ENCODE measurements around the gene SLCO3A1.
"Not testable (repeated sequence)": the region's sequence is repeated elsewhere in the genome, so short reads cannot be mapped to it uniquely, and the experiment has no call there.

SLCO3A1 gene

GRCh38 chr15:92162657-92163056, 309.1 kb downstream of the SLCO3A1 start:
- no peak for DNase-seq (ENCODE audit: low spot score)

DNA sequence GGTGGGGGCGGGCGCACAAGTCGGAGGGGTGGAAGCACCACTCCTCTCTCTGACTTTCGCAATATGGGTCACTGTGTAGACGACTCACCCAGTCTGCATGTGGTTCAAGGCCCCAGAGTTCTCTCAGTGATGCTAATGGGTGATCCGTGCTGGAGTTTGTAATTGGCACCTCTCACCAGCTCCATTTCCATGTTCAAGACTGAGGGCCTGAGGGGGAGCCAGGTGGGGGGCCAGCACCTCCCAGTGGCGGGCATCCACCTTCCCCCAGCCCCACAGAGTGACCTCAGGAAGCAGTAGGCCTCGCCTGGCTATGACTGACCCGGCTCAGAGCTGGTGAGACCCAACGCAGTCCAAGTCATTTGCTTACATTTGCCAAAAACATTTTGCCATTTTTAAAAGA, 310.1 kb downstream of the SLCO3A1 start:
- no peak for DNase-seq (ENCODE audit: low spot score)

GRCh38 chr15:92164327-92165000, 311.0 kb downstream of the SLCO3A1 start:
- peak; percentile 62 for DNase-seq (ENCODE audit: low spot score)

- DNase-seq (ENCODE audit: low spot score), result no peak
Measured at GRCh38 chr15:92165001-92165346, 311.5 kb downstream of the SLCO3A1 start.

GRCh38 chr15:92166029-92166428, 312.5 kb downstream of the SLCO3A1 start:
- no peak for DNase-seq (ENCODE audit: low spot score)

GRCh38 chr15:92166751-92167405, 313.4 kb downstream of the SLCO3A1 start:
- DNase-seq (ENCODE audit: low spot score), result no peak

GRCh38 chr15:92167451-92167850, 313.9 kb downstream of the SLCO3A1 start:
- no peak for DNase-seq (ENCODE audit: low spot score)

GRCh38 chr15:92168066-92168683, 314.7 kb downstream of the SLCO3A1 start:
- no peak for DNase-seq (ENCODE audit: low spot score)

DNA sequence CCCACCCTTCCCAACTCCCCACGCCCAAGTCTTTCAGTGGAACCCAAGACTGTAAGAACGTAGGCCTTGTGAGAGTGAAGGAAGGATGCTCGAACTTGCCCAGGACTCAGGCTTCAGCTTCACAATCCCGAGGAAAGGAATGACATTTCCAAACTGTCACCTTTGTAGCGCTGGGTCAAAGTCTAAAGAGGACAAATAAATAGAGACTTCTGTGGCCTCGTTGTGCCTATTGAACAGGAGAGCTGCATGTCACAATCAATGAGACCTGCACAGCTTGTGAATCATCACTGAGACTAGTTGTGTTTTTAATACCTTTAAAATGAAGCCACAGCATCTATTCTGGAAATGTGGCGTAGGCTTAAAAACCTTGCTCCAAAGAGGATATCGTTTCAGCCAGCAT, 317.4 kb downstream of the SLCO3A1 start:
- DNase-seq (ENCODE audit: low spot score), result no peak

- DNase-seq (ENCODE audit: low spot score), result no peak
Measured at GRCh38 chr15:92178911-92179310, 325.4 kb downstream of the SLCO3A1 start.

GRCh38 chr15:92184142-92184541, 330.6 kb downstream of the SLCO3A1 start:
- no peak for DNase-seq (ENCODE audit: low spot score)

- DNase-seq (ENCODE audit: low spot score), result no peak
Measured at GRCh38 chr15:92184679-92185230, 331.2 kb downstream of the SLCO3A1 start.

GRCh38 chr15:92187975-92188374, 334.5 kb downstream of the SLCO3A1 start:
- no peak for DNase-seq (ENCODE audit: low spot score)

DNA sequence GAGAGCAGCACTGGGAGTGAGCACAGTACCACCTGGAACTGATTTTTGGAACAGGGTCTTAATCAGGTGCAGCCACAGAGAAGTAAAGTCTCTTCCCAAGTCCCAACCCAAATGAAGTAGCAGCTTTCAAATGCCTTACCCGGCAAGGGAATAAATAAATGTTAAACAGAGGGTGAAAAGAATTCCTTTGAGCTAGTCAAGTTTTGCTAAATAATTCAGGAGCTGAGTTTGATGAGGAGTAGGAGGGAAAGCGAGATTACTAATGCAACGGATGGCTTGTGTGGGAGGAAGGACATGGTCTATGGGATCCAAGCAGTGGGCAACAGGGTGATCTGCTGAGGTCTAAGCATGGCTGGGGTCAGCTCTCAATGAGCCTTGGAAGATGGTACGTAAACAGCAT, 335.7 kb downstream of the SLCO3A1 start:
- no peak for DNase-seq (ENCODE audit: low spot score)

DNA sequence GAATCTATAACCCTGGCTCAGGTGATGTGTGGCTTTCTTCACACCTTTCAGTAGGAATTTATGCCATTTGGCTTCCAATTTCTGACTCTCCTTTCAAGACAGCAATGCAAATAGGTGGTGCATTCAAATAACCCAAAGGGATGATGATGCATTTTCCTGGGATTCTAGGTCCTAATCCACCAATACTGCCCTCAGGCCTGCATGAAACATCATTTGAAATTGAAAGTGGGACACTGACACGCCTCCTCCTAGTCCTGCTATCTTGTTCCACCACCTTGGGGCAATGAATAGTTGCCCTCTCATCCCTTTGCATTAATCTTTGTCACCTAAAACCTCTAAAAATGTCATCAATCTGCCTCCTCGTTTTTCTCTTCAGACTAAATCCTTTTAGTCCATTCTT, 341.7 kb downstream of the SLCO3A1 start:
- DNase-seq (ENCODE audit: low spot score), result no peak

DNA sequence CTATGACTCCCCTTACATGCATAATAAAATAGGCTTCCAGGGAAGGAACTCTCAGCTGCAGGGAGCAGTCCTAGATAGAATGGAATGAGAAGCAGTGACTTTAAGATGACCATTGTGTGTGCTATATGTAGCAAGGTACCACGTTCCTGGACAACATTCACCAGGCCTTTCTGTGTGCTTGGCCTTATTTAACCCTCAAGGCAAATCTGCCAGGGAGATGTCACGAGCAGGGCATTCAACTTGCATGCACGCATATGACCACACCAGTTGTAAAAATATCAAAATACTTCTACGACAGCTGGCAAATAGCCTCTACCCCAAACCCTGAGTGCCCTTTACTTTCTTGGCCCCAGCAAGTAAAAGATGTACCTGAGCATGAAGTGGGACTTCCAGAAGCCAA, 342.8 kb downstream of the SLCO3A1 start:
- no peak for DNase-seq (ENCODE audit: low spot score)

DNA sequence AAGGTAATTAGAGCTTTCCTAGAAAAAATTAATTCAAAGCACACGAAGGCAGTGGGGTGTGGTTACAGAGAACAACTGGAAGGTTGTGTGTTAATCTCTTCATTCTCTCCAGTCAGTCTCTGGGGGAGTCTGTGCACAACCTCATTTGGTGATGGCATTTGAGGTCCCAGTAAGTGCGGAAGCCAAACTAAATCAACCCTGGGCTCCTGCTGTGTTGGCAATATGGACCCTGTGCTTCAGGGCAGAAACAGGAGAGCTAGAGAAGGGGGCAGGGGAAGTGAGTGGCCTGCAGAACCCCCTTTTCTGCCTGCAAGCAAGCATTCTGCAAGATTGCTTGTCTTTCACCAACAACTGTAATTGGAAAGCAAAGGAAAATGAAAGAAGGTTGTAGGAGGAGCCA, 344.2 kb downstream of the SLCO3A1 start:
- no peak for DNase-seq (ENCODE audit: low spot score)

DNA sequence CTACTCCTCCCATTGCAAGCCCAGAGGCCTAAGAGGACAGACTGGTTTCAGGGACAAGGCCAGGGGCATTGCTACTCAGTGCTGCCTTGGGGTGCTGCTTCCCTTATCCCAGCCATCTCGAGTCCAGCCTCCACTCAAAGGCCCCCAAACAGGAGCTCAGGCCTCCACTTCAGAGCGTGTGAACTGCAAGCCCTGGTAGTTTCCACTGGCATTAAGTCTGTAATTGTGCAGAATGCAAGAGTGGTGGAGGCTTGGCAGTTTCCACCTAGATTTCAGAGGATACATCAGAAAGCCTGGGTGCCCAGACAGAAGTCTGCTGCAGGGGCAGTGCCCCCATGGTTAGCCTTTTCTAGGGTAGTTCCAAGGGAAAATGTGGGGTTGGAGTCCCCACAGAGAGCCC, 347.4 kb downstream of the SLCO3A1 start:
- DNase-seq (ENCODE audit: low spot score), result no peak

GRCh38 chr15:92205255-92205739, 351.8 kb downstream of the SLCO3A1 start:
- no peak for DNase-seq (ENCODE audit: low spot score)

DNA sequence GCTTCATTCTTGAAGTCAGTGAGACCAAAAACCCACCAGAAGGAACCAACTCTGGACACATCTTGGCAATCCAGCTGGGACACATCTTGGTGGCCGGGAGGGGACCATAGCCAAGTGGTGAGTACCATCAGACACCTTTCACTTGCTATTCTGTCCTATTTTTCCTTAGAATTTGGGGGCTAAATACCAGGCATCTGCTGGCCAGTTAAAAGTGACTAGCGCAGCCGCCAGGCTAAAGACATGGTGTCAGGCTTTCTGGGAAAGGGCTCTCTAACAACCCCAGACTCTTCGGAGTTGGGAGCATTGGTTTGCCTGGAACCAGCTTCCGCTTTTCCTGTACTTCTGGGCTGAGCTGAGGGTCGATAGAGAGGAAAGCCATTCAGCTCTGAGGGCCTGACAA, 354.1 kb downstream of the SLCO3A1 start:
- not testable (repeated sequence) for DNase-seq (ENCODE audit: low spot score)
